Adrenal gland (tissue), 5 donors: ENCODE results near the gene CDYL.

Experiments
- CTCF ChIP-seq, 6 experiments: fragments of 450-650 bp in 4 of 6; fragments of 200-600 bp in 2 of 6; sonication (generic) in 1 of 6; IDR thresholded peaks; 1 replicate in 5 of 6; 2 replicates in 1 of 6; pipeline versions ENCODE4 v1.5.1 to v1.8.0; 2016 to 2021; ENCODE audit warnings: antibody characterized with exemption in 6 of 6, mild to moderate bottlenecking in 2 of 6, moderate library complexity in 1 of 6
- POLR2A ChIP-seq, 2 donors: fragments of 450-650 bp; IDR thresholded peaks; one replicate each; pipeline ENCODE4 v1.6.1; 2017; ENCODE audit warnings: antibody characterized with exemption in 2 of 2, mild to moderate bottlenecking in 2 of 2, moderate library complexity in 1 of 2
- donor health status: DM: no; HTN: no; CAD: no.

DNA sequence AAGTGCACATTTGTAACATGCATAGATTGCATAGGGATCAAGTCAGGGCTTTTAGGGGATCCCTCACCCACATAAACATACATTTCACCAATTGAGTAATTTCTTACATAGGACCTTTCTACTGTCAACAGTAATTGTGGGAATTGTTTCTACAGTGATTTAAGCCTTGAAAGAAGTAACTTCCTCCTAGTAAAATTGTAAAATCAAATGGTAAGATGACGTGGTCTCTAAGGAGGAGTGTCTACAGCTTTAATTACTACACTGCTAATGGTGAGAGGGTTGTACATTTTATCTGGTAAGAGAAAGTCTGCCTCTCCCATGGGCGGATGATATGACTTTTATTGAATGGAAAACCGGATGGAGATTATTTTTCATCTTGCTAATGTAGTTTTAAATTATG is 129.6 kb downstream of the CDYL start:
- TF ChIP-seq POLR2A (IDR thresholded peaks at IDR 0.05) = no peak
- TF ChIP-seq CTCF (IDR thresholded peaks at IDR 0.05) = no peak
